ENCODE measurements around the gene TINAGL1.

The TINAGL1 gene

DNA sequence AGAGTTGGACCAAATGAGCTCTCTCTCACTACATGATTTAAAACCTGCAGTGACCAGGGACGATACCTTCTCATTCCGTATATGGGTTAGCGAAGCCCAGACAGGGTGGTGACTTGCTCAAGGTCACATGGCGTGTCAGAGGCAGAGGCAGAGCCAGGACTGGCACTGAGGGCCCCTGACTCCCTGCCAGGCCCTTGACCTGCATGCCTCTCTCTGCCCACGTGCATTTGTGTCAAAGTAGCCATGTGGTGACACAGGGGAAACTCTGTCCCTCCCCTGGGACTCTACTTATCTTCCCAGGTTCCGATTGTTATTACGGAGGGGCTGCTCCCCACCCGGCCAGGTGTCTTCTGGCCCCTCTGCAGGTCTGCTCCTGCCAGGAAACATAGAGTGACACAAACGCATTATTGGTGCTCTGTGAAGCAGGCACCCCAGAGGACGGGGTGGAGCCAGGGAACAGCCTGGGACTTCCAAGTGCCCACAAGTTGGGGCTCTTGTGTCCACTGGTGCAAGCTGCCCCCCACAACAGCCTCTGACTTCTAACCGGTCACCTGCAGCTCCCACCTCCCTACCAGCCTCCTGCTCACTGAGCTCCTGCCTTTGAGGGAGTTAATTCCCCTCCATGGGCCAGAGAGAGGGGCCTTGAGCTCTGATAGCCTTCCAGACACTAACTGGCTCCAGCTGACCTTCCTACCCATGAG is 7.3 kb upstream of the TINAGL1 start:
- FAIRE-seq, result no peak

DNA sequence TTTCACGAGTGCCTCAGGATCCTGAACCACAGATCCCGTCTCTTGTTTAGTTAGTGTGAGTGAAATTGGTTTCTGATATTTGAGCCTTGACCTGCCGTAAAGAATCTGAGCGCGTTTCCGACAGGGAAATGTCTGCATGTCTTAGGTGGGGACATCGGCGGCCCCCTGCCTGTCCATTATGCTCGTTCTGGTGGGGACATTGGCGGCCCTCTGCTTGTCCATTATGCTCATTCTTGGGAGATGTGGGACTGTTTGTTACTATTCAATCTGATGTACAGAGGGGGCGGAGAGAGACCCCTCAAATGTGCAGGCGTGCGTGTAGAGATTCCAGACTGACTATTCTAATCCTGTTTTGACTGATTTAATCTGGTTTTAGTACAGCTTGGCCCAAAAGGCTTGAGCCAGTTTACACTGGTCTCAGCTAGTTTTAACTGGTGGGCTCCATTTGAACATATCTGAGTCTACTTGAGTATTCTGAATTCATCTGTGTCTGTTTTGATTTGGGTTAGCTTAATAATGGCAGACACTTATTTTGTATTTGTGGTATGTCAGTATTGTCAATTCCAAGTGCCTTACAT is 6.6 kb upstream of the TINAGL1 start:
- no peak for FAIRE-seq

GRCh38 chr1:31570228-31570627 is 6.1 kb upstream of the TINAGL1 start:
- no peak for FAIRE-seq

DNA sequence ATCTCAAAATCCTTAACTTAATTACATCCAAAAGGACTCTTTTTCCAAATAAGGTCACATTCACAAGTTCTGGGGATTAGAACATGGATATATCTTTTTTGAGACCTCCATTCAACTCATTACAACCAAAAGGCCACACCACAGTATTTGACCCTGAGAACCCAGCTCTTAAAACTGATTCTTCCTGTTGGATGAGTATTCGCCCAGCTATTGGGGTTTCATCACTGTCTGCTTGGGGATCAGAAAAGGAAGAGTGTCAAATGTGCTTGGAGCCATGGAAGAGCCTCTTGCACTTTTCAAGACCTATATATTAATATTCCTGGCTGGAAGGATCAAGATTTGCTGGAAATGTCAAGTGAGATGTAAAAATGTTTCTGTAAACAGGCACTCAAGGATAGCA is 5.4 kb upstream of the TINAGL1 start:
- FAIRE-seq, result no peak

DNA sequence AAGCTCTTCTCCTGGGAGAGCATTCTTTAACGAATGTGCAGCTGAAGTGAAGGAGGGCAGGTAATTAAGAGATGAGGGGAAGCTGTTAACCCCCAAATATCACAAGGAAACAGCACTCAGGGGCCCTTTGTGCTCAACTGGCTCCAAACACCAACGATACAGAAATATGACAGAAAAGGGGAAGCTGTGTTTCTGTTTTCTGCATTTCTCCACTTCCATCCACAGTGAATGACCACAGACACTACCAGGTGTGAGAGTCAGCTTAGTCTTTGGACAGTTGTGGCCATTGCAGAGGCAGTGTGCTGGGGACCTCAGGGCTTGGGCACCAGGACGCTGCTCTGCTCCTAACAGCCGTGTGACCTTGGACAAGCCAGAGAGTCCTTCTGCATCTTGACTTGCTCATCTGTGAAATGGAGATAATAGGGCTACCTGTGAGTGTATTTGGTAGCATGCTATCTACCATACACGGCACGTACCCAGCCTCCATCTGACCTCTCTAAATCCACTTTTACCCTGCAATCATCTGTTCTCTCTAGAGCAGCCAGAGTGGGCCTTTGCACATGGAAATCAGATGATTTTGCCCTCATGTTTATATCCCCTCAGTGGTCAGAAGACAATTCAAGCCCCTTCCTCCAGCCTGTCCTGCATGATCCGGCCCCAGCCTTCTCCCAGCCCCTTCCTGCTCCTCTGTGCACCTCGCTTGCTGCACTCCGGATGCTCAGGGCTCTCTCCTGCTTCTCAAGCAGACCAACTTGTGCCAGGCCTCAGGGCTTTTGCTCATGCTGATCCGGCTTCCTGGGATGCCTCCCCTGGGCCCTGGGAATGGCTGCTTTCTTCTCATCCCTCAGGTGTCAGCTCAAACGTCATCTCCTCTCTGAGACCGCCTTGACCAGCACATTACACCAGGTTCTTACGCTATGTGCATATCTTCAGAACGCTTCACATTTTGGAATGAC is 4.7 kb upstream of the TINAGL1 start:
- no peak for FAIRE-seq

DNA sequence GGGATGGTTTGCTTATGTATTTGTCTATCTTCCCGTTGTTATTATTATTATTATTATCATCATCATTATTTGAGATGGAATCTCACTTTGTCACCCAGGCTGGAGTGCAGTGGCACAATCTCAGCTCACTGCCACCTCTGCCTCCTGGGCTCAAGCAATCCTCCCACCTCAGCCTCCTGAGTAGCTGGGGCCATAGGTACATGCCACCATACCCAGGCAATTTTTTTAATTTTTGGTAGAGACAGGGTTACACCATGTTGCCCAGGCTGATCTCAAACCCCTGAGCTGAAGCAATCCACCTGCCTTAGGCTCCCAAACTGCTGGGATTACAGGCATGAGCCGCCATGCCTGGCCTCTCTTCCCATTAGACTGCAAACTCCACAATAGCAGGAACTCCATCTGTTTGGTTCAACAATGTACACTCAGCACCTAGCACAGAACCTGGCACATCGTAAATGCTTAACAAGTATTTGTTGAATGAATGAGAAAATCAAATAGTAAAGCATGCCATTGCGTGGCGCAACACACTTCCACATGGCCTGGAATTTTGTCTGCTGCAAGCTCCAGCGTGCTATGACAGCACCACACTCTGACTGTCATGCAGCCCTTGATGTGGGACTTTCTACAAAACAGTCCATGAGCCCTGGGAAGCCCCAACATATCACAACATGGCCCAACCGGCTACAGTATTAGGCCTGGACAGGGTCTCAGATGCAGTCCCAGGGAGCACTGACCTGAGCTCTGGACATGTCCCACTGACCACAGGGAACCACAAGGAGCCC is 3.8 kb upstream of the TINAGL1 start:
- no peak for FAIRE-seq

- FAIRE-seq, result no peak
Observed at GRCh38 chr1:31573261-31573660, 3.1 kb upstream of the TINAGL1 start.

GRCh38 chr1:31574749-31575368 is 1.5 kb upstream of the TINAGL1 start:
- FAIRE-seq, result no peak

- no peak for FAIRE-seq
Observed at GRCh38 chr1:31575369-31576140, 760 bp upstream of the TINAGL1 start.

DNA sequence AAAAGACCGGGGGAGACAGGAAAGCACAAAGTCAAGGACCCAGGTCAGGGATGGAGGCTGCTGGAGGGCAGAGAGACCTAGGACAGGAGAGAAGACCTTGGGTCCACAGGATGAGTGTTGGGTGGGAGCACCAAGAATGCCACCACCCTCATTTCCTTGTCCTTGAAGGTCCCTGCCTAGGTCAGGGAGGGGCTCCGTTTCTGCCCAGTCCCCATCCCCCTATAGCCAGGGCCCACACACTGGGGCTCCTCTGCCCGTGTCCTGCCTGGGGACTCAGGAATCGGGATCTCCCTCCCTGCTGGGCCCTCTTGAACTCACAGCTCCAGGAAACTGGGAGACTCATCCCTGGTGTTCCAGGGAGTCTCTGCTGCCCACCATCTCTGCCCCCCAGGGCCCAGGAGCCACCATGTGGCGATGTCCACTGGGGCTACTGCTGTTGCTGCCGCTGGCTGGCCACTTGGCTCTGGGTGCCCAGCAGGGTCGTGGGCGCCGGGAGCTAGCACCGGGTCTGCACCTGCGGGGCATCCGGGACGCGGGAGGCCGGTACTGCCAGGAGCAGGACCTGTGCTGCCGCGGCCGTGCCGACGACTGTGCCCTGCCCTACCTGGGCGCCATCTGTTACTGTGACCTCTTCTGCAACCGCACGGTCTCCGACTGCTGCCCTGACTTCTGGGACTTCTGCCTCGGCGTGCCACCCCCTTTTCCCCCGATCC is 584 bp downstream of the TINAGL1 start:
- FAIRE-seq, result no peak

DNA sequence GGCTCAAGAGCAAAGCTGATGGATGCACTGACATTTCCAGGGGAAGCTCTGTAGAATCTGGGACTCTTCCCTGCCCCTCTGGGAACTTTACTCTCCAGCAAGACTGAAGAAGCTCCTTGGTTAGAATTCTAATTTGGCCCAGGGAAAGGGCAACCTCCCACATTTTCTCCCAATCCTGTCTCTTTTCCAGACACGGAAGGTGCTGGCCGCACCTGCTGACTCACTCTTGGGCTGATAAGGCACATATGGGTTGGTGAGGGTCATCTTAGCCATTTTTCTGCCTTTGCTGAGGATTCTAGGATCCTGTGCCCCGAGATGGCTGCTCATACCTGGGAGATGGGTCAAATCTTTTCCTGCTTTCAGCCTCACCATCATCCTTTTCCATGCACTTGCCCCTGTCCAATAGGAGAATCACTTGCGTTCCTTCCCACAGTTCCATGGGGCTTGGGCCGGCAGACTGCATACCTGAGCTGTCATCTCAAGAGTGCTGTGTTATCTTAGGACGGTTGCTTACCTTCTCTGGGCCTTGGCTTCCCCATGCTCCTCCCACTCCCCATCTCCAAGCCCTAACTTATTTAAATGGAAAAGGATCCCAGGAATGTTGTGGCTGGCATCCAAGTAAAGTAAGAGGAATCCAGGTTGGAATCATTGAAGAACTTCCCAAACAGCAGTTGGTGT is 1.3 kb downstream of the TINAGL1 start:
- FAIRE-seq, result no peak

DNA sequence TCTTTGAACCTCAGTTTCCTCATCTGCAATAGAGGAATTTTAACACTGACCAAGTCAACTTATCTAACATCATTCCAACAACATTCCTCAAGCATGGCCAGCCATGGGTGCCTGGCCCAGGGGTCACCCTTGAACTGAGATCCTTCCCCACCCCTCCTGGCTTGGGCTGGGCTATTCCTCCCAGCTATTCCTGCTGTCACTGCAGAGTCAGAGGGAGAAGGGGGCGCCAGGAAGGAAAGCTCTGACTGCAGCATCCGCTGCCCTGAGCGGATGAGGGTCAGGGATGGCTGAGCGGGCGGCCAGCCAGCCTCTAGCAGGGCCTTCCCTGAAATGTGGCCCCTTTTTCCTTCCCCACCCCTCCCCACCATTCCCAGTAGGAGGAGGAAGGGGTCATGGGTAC is 3.1 kb downstream of the TINAGL1 start:
- FAIRE-seq, result no peak

GRCh38 chr1:31580513-31580870 is 4.2 kb downstream of the TINAGL1 start:
- no peak for FAIRE-seq

GRCh38 chr1:31580891-31581603 is 4.7 kb downstream of the TINAGL1 start:
- FAIRE-seq, result no peak

- FAIRE-seq, result no peak
Observed at GRCh38 chr1:31581821-31582810, 5.8 kb downstream of the TINAGL1 start.

DNA sequence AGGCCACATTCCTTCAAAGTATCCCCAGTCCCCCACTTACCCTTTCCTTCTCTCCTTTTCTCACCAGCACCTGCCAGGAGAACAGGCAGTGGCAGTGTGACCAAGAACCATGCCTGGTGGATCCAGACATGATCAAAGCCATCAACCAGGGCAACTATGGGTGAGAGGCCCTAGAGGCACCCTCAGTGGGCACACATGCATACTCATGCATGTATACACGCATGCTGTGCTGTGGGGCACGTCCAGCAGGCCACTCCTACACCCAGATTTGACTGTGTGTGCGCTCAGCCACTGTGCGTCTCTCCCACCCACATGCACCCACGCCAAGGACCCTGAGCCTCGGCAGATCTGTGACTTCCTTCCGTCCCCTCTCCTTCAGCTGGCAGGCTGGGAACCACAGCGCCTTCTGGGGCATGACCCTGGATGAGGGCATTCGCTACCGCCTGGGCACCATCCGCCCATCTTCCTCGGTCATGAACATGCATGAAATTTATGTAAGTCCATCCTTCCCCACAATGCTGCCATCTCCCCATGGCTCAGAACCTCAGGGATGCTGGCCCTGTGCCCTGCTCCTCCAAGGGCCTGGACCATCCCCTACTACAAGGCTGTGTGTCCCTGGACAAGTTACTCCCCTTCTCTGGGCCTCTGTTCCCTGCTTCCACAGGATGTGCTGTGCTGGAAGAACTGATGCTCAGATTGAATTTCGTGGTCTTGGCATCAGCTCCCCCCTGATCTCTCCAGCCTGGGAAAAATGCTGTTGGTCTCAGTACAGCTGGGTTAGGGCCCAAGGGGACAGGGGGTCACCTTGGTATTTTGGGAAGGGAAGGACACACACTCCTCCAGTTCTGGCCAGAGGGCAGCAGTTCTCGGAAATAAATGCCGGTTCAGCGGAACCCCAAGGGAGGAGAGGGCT is 7.0 kb downstream of the TINAGL1 start:
- no peak for FAIRE-seq
